OCI-LY3 (cell line): ENCODE data around the gene PAK5.

Experiments used
- EZH2phosphoT487 ChIP-seq: fragments of 200-600 bp; shearing (Covaris generic); IDR thresholded peaks from 2 replicates; pipeline ENCODE4 v1.6.1; 2018; ENCODE audit warnings: antibody characterized with exemption, mixed run types, low read depth
- TF ChIP-seq, protein P1 (sequence below): fragments of 200-600, 300-600 bp; sonication (generic); IDR thresholded peaks from 2 replicates; pipeline ENCODE4 v1.5.1; 2014; ENCODE audit warnings: antibody characterized with exemption, low read length, low read depth

- TF ChIP-seq, protein P1, sequence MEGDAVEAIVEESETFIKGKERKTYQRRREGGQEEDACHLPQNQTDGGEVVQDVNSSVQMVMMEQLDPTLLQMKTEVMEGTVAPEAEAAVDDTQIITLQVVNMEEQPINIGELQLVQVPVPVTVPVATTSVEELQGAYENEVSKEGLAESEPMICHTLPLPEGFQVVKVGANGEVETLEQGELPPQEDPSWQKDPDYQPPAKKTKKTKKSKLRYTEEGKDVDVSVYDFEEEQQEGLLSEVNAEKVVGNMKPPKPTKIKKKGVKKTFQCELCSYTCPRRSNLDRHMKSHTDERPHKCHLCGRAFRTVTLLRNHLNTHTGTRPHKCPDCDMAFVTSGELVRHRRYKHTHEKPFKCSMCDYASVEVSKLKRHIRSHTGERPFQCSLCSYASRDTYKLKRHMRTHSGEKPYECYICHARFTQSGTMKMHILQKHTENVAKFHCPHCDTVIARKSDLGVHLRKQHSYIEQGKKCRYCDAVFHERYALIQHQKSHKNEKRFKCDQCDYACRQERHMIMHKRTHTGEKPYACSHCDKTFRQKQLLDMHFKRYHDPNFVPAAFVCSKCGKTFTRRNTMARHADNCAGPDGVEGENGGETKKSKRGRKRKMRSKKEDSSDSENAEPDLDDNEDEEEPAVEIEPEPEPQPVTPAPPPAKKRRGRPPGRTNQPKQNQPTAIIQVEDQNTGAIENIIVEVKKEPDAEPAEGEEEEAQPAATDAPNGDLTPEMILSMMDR = no peak
- no peak for TF ChIP-seq EZH2phosphoT487
Measured at GRCh38 chr20:9815632-9816031, 23.2 kb downstream of the PAK5 start.
